ENCODE results near the gene MYH4.

Gene MYH4

GRCh38 chr17:10469459-10469858 is at the start of gene MYH4:
Gene MYH4, minus strand, starts transcription at chr17:10469559. Its CDS starts 2,814 bp downstream, at chr17:10466745.
- DNase-seq: no peak

GRCh38 chr17:10518271-10519037 is 49.1 kb upstream of the MYH4 start, which contains the start of gene MYH1:
Gene MYH1, minus strand, starts transcription at chr17:10518542. Its CDS starts 1,900 bp downstream, at chr17:10516642.
- no peak for DNase-seq

GRCh38 chr17:10516638-10517037 is 47.3 kb upstream of the MYH4 start:
- no peak for DNase-seq

GRCh38 chr17:10516065-10516464 is 46.7 kb upstream of the MYH4 start:
- no peak for DNase-seq

GRCh38 chr17:10513299-10514067 is 44.1 kb upstream of the MYH4 start:
- no peak for DNase-seq

GRCh38 chr17:10512856-10513255 is 43.5 kb upstream of the MYH4 start:
- DNase-seq: no peak

GRCh38 chr17:10499950-10500349 is 30.6 kb upstream of the MYH4 start:
- DNase-seq: no peak

- no peak for DNase-seq
These were observed 22.6 kb upstream of the MYH4 start for GRCh38 chr17:10492004-10492403.

- DNase-seq: no peak
These were observed 12.9 kb upstream of the MYH4 start for GRCh38 chr17:10482252-10482651.

GRCh38 chr17:10477701-10478100 is 8.3 kb upstream of the MYH4 start:
- DNase-seq: no peak

- DNase-seq: no peak
These were observed 5.2 kb upstream of the MYH4 start for GRCh38 chr17:10474536-10474935.

- no peak for DNase-seq
These were observed 2.5 kb upstream of the MYH4 start for GRCh38 chr17:10471858-10472257.

- DNase-seq: no peak
These were observed 6.0 kb downstream of the MYH4 start for GRCh38 chr17:10463402-10463801.

- no peak for DNase-seq
These were observed 9.3 kb downstream of the MYH4 start for GRCh38 chr17:10460062-10460461.

- DNase-seq: no peak
These were observed 10.7 kb downstream of the MYH4 start for GRCh38 chr17:10458701-10459100.

GRCh38 chr17:10457952-10458351 is 11.4 kb downstream of the MYH4 start:
- DNase-seq: no peak

- DNase-seq: no peak
These were observed 22.1 kb downstream of the MYH4 start for GRCh38 chr17:10447026-10447931.

- no peak for DNase-seq
These were observed 29.5 kb downstream of the MYH4 start for GRCh38 chr17:10439816-10440215.

- DNase-seq: no peak
These were observed 34.3 kb downstream of the MYH4 start for GRCh38 chr17:10435096-10435495.

GRCh38 chr17:10429421-10430045 is 39.8 kb downstream of the MYH4 start:
- no peak for DNase-seq

GRCh38 chr17:10428781-10429180 is 40.6 kb downstream of the MYH4 start:
- no peak for DNase-seq

- no peak for DNase-seq
These were observed 47.3 kb downstream of the MYH4 start, which contains the start of gene MYH8 for GRCh38 chr17:10421900-10422542. Gene MYH8, minus strand, starts transcription at chr17:10421950. Its CDS starts 1,723 bp downstream, at chr17:10420227.
